Fibroblast of lung (primary cell): ENCODE results near the gene FTSJ1. TPM values are rescaled to one million over a fixed set of nuclear protein-coding genes. Genes with fewer than 3 reads are reported as not detected.

Experiments
- DNase-seq, 2 donors: peaks; one replicate each; pipeline versions ENCODE4 v3.0.0 to v3.0.0-alpha.2; 2010; ENCODE audit warnings: low read depth in 2 of 2
- H2AFZ ChIP-seq: 2 replicates; pipeline ENCODE4 v1.5.1; 2012; ENCODE audit warnings: low read length, control low read depth, inconsistent platforms
- H3K27ac ChIP-seq: 2 replicates; pipeline ENCODE4 v1.5.1; 2011; ENCODE audit warnings: low read length, control low read depth; ENCODE audit not compliant: insufficient read depth
- H3K27me3 ChIP-seq: 2 replicates; pipeline ENCODE4 v1.5.1; 2011; ENCODE audit warnings: mild to moderate bottlenecking, low read length; ENCODE audit not compliant: control insufficient read depth, insufficient read depth
- H3K36me3 ChIP-seq: 2 replicates; pipeline ENCODE4 v1.5.1; 2011; ENCODE audit warnings: low read length; ENCODE audit not compliant: control insufficient read depth, insufficient read depth
- H3K4me1 ChIP-seq: 2 replicates; pipeline ENCODE4 v1.5.1; 2011; ENCODE audit warnings: low read length; ENCODE audit not compliant: control insufficient read depth, insufficient read depth; ENCODE audit errors: extremely low read depth
- H3K4me2 ChIP-seq: 2 replicates; pipeline ENCODE4 v1.5.1; 2011; ENCODE audit warnings: low read length, control low read depth; ENCODE audit not compliant: insufficient read depth; ENCODE audit errors: extremely low read depth
- H3K4me3 ChIP-seq, 4 experiments: fragments of 200-600 bp in 1 of 4; sonication (generic) in 1 of 4; replicated peaks in 1 of 4; 2 replicates each; pipeline ENCODE4 v1.5.1; 2011 to 2016; ENCODE audit warnings: low read length in 4 of 4, low read depth in 3 of 4, mild to moderate bottlenecking in 3 of 4, control low read depth in 2 of 4, inconsistent platforms in 1 of 4, mixed read lengths in 1 of 4; ENCODE audit not compliant: insufficient read depth in 1 of 4; ENCODE audit errors: control extremely low read depth in 1 of 4
- H3K79me2 ChIP-seq: 2 replicates; pipeline ENCODE4 v1.5.1; 2012; ENCODE audit warnings: mild to moderate bottlenecking, low read length, inconsistent platforms; ENCODE audit not compliant: control insufficient read depth, insufficient read depth
- H3K9ac ChIP-seq: 2 replicates; pipeline ENCODE4 v1.5.1; 2011; ENCODE audit warnings: mild to moderate bottlenecking, low read length, control low read depth; ENCODE audit not compliant: insufficient read depth
- H3K9me3 ChIP-seq: 2 replicates; pipeline ENCODE4 v1.5.1; 2012; ENCODE audit warnings: low read depth, low read length; ENCODE audit not compliant: control insufficient read depth, insufficient read depth
- H4K20me1 ChIP-seq: 2 replicates; pipeline ENCODE4 v1.5.1; 2011; ENCODE audit warnings: low read length; ENCODE audit not compliant: control insufficient read depth, insufficient read depth; ENCODE audit errors: extremely low read depth
- EZH2 ChIP-seq: IDR thresholded peaks from 2 replicates; pipeline ENCODE4 v1.5.1; 2012; ENCODE audit warnings: low read length, control low read depth, mild to moderate bottlenecking; ENCODE audit errors: missing control alignments
- polyA plus RNA-seq, 2 donors: library from polyadenylated mRNA; depleted of rRNA in 1 of 2; stranded (reverse) in 1 of 2; unstranded in 1 of 2; fragments of >200 nt; gene quantifications; 2 replicates each; pipeline ENCODE4 v1.2.1, GENCODE V29; 2011 to 2012; ENCODE audit warnings: missing spikeins in 1 of 2
- total RNA-seq: library from RNA; depleted of rRNA; stranded (reverse); fragments of >200 nt; gene quantifications from 2 replicates; pipeline ENCODE4 v1.2.1, GENCODE V29; 2014
- TF ChIP-seq, protein P1 (sequence below), 2 donors: IDR thresholded peaks in 1 of 2; conservative IDR thresholded peaks in 1 of 2; 1 replicate in 1 of 2; 2 replicates in 1 of 2; pipeline ENCODE4 v1.5.1; 2011 to 2012; ENCODE audit warnings: low read length in 2 of 2, control low read depth in 1 of 2, inconsistent platforms in 1 of 2, low read depth in 1 of 2, mild to moderate bottlenecking in 1 of 2

Gene FTSJ1
- total and polyA plus RNA-seq, 2 donors (not counting 1 experiment from before 2014, with no cell fraction given) = 29.4 to 30.2 TPM

DNA sequence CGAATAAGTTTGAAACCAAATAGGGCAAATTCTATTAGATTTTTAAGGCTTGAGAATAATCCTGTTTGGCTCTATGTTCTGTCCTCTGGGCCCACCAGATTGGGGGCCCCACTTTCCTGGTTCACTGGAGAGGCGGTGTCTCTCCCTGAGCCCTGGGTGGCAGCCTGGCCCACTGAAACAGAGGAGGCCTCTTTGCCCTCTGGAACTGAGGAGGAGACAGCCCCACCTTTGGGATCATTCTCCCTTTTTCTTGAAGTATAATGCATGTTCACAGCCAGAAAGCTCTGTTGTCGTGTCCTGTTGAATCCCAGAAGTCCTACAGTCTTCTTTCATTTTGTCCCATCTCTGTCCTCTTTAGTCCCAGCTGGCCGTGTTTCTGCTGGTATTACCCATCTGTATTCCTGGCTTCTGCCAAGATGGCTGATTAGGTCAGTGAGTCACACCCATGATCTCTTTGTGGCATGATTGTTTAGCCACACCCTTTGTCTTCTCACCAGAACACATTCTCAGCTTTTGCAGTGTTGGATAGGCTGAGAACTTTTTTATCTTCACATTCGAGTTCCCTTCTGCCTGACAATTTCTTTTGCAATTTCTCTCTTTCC is 55.5 kb downstream of the FTSJ1 start:
- H3K27me3 ChIP-seq = no peaks in the 10 kb centered on the region
- no peaks in the 10 kb centered on the region for H3K9me3 ChIP-seq
- H3K4me1 ChIP-seq = peaks cover 3% of the 10 kb centered on the region
- peak overlapping the region; percentile 46 for H2AFZ ChIP-seq
- no peak overlapping the region for H3K9ac ChIP-seq
- H3K36me3 ChIP-seq = no peaks in the 10 kb centered on the region
- no peaks in the 10 kb centered on the region for H3K79me2 ChIP-seq
- peak; percentile 79 to 85 for DNase-seq
- H3K4me2 ChIP-seq = peak overlapping the region; percentile 51
- no peak overlapping the region for H3K4me3 ChIP-seq
- H4K20me1 ChIP-seq = no peaks in the 10 kb centered on the region
- H3K27ac ChIP-seq = peak overlapping the region; percentile 73
- TF ChIP-seq, protein P1, sequence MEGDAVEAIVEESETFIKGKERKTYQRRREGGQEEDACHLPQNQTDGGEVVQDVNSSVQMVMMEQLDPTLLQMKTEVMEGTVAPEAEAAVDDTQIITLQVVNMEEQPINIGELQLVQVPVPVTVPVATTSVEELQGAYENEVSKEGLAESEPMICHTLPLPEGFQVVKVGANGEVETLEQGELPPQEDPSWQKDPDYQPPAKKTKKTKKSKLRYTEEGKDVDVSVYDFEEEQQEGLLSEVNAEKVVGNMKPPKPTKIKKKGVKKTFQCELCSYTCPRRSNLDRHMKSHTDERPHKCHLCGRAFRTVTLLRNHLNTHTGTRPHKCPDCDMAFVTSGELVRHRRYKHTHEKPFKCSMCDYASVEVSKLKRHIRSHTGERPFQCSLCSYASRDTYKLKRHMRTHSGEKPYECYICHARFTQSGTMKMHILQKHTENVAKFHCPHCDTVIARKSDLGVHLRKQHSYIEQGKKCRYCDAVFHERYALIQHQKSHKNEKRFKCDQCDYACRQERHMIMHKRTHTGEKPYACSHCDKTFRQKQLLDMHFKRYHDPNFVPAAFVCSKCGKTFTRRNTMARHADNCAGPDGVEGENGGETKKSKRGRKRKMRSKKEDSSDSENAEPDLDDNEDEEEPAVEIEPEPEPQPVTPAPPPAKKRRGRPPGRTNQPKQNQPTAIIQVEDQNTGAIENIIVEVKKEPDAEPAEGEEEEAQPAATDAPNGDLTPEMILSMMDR (conservative IDR thresholded peaks at IDR 0.05 in 1 of 2, IDR thresholded peaks at IDR 0.05 in 1 of 2; ENCODE audit: low read depth in 1 of 2, low read length in 2 of 2) = no peak
- TF ChIP-seq EZH2 = no peak

DNA sequence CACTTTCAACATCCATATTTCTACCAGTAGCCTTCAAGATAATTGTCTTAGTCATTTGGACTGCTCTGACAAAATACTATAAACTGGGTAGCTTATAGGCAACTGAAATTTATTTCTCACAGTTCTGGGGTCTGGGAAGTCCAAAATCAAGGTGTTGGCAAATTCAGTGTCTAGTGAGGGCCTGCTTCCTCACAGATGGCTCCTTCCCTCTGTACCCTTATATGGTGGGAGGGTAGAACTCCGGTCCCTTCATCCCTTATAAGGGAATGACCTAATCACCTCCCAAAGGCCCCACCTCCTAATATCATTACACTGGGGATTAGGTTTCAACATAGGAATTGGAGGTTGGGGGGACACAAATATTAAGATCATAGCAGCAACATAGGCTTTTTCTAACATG is 56.2 kb downstream of the FTSJ1 start:
- Histone ChIP-seq H3K4me3 (no peak overlapping the region), H2AFZ (no peak overlapping the region), H3K36me3 (no peaks in the 10 kb centered on the region), H3K9me3 (no peaks in the 10 kb centered on the region), H3K27ac (peak overlapping the region; percentile 73), H3K4me2 (no peak overlapping the region), H3K27me3 (no peaks in the 10 kb centered on the region), H3K79me2 (no peaks in the 10 kb centered on the region), H3K9ac (no peak overlapping the region), H4K20me1 (no peaks in the 10 kb centered on the region), H3K4me1 (peaks cover 3% of the 10 kb centered on the region)
- TF ChIP-seq, protein P1 (conservative IDR thresholded peaks at IDR 0.05 in 1 of 2, IDR thresholded peaks at IDR 0.05 in 1 of 2; ENCODE audit: low read depth in 1 of 2, low read length in 2 of 2) = no peak
- no peak for TF ChIP-seq EZH2
- no peak for DNase-seq

DNA sequence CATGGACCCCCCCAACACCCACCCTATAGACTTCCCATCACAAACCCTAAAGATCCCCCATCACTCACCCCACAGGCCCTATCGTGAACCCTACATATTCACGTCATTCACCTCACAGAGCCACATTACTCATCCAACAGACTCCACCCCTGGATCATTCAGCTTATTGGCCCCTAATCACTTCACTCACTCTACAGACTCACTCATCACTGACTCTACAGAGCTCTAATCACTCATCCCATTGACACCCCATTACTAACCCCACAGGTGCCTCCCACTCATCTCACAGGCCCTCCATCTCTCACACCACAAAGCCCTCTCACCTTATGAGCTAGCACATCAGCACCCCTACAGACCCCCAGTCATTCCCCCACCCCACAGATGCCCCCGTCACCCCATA is 57.2 kb downstream of the FTSJ1 start:
- no peaks in the 10 kb centered on the region for H3K9me3 ChIP-seq
- no peak for DNase-seq
- H3K79me2 ChIP-seq = no peaks in the 10 kb centered on the region
- H3K4me3 ChIP-seq = no peak overlapping the region
- H3K36me3 ChIP-seq = no peaks in the 10 kb centered on the region
- H3K27me3 ChIP-seq = no peaks in the 10 kb centered on the region
- no peak overlapping the region for H3K27ac ChIP-seq
- peaks cover 3% of the 10 kb centered on the region for H3K4me1 ChIP-seq
- H2AFZ ChIP-seq = no peak overlapping the region
- H4K20me1 ChIP-seq = no peaks in the 10 kb centered on the region
- TF ChIP-seq EZH2 = no peak
- TF ChIP-seq, protein P1 (conservative IDR thresholded peaks at IDR 0.05 in 1 of 2, IDR thresholded peaks at IDR 0.05 in 1 of 2; ENCODE audit: low read depth in 1 of 2, low read length in 2 of 2) = no peak
- H3K9ac ChIP-seq = no peak overlapping the region
- no peak overlapping the region for H3K4me2 ChIP-seq

Other genes starting within 250 kb of the FTSJ1 start
- not detected in 2 replicates for gene SSX1, start 220.8 kb upstream of the FTSJ1 start, total RNA-seq
- not detected in 2 replicates for gene SSX1, start 220.8 kb upstream of the FTSJ1 start, polyA plus RNA-seq
- not detected in 2 replicates for gene SSX3, start 119.5 kb upstream of the FTSJ1 start, total RNA-seq
- not detected in 2 replicates for gene SSX3, start 119.5 kb upstream of the FTSJ1 start, polyA plus RNA-seq
- not detected in 2 replicates for gene SSX4, start 92.7 kb upstream of the FTSJ1 start, total RNA-seq
- not detected in 2 replicates for gene SSX4, start 92.7 kb upstream of the FTSJ1 start, polyA plus RNA-seq
- not detected in 2 replicates for gene SSX4B, start 64.2 kb upstream of the FTSJ1 start, total RNA-seq
- gene SSX4B, start 64.2 kb upstream of the FTSJ1 start, polyA plus RNA-seq = not detected in 2 replicates
- 21.5 and 21.8 TPM in 2 replicates for gene SLC38A5, start 5.9 kb upstream of the FTSJ1 start, total RNA-seq
- 8.3 and 35.0 TPM in 2 replicates for gene SLC38A5, start 5.9 kb upstream of the FTSJ1 start, polyA plus RNA-seq
- 6.2 and 11.4 TPM in 2 replicates for gene PORCN, start 32.8 kb downstream of the FTSJ1 start, total RNA-seq
- gene PORCN, start 32.8 kb downstream of the FTSJ1 start, polyA plus RNA-seq = 5.4 and 6.0 TPM in 2 replicates
- gene EBP, start 45.6 kb downstream of the FTSJ1 start, total RNA-seq = 30.8 and 93.5 TPM in 2 replicates
- gene EBP, start 45.6 kb downstream of the FTSJ1 start, polyA plus RNA-seq = 61.0 and 68.2 TPM in 2 replicates
- 3.9 and 5.1 TPM in 2 replicates for gene TBC1D25, start 63.5 kb downstream of the FTSJ1 start, total RNA-seq
- gene TBC1D25, start 63.5 kb downstream of the FTSJ1 start, polyA plus RNA-seq = 8.5 and 9.4 TPM in 2 replicates
- 39.8 and 52.7 TPM in 2 replicates for gene RBM3, start 98.3 kb downstream of the FTSJ1 start, total RNA-seq
- gene RBM3, start 98.3 kb downstream of the FTSJ1 start, polyA plus RNA-seq = 422 and 464 TPM in 2 replicates
- 98.4 and 99.7 TPM in 2 replicates for gene WDR13, start 121.3 kb downstream of the FTSJ1 start, total RNA-seq
- gene WDR13, start 121.3 kb downstream of the FTSJ1 start, polyA plus RNA-seq = 41.2 and 47.4 TPM in 2 replicates
- gene WAS, start 207.6 kb downstream of the FTSJ1 start, total RNA-seq = under 0.01 and 0.17 TPM in 2 replicates
- gene WAS, start 207.6 kb downstream of the FTSJ1 start, polyA plus RNA-seq = 0.07 and 0.09 TPM in 2 replicates
- gene SUV39H1, start 220.5 kb downstream of the FTSJ1 start, total RNA-seq = 0.51 and 1.5 TPM in 2 replicates
- gene SUV39H1, start 220.5 kb downstream of the FTSJ1 start, polyA plus RNA-seq = 2.8 and 10.3 TPM in 2 replicates